HG03439 (cell line): ENCODE data around the gene ATP6V0A1.
"Not testable (repeated sequence)": the region's sequence is repeated elsewhere in the genome, so short reads cannot be mapped to it uniquely, and the experiment has no call there.

Experiments used
- ATAC-seq: cut with Tn5 transposase; IDR thresholded peaks from one replicate; pipeline ENCODE4 v1.9.1; 2021; ENCODE audit warnings: mild to moderate bottlenecking, moderate library complexity; ENCODE audit not compliant: unreplicated experiment

ATP6V0A1 gene

DNA sequence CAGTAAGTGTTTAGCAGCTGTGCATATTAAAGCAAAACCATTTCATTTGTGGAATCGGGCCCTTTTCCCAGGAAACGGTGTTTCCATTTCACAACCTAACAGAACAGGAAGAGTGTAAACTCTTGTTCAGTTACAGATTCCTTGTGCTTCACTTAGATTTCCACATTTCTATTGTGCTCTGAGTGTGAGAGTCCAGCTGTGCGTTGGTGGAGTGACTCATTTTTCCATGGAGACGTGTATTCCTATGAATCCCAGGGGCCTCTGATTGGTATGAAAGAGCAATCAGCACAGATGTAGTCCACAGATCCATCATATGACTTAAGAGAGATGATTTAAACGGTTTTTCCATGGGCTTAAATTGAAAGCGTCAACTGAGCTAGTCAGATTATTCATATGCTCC, 22.3 kb upstream of the ATP6V0A1 start:
- ATAC-seq = no peak

DNA sequence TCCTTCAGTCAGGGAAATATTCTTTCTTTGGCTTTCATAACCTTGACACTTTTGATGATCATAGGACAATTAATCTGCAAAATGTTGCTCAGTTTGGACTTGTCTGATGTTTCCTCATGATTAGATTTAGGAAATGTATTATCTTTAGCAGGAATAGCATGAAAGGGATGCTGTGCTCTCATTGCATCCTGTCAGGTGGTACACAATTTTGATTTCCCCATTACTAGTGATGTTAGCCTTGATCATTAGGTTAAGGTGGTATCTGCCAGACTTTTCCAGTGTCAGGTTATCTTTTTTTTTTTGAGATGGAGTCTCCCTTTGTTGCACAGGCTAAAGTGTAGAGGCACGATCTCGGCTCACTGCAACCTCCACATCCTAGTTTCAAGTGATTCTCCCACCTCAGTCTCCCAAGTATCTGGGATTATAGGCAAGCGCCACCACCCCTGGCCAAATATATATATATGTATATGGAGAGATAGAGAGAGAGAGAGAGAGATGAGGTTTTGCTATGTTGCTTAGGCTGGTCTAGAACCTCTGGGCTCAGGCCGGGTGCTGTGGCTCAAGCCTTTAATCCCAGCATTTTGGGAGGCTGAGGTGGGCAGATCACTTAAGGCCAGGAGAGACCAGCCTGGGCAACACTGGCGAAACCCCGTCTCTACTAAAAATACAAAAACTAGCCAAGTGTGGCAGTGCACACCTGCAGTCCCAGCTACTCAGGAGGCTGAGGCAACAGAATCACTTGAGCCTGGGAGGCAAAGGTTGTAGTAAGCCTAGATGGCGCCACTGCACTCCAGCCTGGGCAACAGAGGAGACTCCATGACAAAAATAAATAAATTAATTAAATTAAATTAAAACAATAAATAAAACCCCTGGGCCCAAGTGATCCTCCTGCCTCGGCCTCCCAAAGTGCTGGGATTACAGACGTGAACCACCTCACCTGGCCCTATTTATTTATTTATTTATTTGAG, 19.8 kb upstream of the ATP6V0A1 start:
- ATAC-seq = no peak

DNA sequence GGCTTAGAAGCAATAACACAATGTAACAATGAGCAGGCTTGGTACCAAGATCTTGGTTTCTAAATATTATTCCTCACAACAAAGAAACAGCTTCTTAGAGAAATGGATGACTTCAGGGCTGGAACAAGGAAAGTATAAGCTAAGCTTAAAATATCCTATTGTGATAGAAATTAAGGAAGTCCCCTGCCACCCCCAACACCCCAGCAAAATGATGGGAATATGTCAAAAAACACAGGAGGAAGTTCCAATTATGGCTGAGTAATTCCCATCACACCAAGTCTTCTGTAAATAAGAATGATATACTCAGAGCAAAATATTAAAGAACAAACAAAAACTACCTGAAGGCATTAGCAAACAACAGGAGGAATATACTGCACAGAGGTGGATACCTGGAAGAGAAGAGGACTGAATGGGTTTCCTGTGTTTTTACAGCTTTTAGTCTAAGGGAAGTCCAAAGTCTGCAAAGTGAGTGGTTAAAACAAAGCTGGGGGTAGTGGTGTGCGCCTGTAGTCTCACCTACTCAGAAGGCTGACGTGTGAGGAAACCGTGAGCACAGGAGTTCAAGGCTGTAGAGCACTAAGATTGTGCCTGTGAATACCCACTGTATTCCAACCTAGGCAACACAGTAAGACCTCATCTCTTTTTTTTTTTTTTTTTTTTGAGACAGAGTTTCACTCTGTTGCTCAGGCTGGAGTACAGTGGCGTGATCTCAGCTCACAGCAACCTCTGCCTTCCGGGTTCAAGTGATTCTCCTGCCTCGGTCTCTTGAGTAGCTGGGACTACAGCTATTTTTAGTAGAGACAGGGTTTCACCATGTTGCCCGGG, 17.1 kb upstream of the ATP6V0A1 start:
- ATAC-seq = no peak

DNA sequence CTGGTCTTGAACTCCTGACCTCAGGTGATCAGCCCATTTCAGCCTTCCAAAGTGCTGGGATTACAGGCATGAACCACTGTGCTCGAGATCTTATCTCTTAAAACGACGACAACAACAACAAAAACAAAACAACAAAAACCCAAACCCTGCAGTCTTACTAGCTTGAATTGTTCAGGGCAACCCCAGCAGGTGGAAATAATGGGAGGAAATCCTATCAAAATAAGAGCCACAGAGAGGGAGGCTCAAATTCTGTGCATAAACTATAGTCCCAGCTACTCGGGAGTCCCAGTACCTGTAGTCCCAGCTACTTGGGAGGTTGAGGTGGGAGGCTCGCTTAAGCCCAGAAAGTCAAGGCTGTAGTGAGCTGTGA, 16.5 kb upstream of the ATP6V0A1 start:
- ATAC-seq = no peak

DNA sequence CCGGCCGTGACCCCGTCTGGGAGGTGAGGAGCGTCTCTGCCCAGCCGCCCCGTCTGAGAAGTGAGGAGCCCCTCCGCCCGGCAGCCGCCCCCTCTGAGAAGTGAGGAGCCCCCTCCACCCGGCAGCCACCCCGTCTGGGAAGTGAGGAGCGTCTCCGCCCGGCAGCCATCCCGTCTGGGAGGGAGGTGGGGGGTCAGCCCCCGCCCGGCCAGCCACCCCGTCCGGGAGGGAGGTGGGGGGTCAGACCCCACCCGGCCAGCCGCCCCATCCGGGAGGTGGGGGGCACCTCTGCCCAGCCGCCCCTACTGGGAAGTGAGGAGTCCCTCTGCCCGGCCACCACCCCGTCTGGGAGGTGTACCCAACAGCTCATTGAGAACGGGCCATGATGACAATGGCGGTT, 9.5 kb upstream of the ATP6V0A1 start:
- not testable (repeated sequence) for ATAC-seq

DNA sequence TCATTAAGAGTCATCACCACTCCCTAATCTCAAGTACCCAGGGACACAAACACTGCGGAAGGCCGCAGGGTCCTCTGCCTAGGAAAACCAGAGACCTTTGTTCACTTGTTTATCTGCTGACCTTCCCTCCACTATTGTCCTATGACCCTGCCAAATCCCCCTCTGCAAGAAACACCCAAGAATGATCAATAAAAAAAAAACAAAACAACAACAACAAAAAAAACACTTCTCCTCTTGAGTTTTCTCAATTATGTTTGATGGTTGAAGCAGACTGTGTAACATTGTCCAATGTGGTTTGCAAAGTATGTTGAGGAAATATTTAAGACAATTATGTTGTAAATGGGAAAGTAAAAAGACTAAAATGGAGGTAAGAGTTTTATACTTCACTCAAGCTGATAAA, 8.8 kb upstream of the ATP6V0A1 start:
- not testable (repeated sequence) for ATAC-seq

DNA sequence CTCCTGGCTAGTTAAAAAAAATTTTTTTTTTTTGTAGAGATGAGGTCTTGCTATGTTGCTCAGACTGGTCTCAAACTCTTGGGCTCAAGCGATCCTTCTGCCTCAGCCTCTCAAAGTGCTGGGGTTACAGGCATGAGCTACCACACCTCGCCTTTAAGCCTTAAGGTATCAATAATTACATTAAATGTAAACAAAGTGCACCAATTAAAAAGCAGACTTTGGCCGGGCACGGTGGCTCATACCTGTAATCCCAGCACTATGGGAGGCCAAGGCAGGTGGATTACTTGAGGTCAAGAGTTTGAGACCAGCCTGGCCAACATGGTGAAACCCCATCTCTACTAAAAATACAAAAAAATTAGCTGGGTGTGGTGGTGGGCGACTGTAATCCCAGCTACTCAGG, 7.4 kb upstream of the ATP6V0A1 start:
- not testable (repeated sequence) for ATAC-seq

DNA sequence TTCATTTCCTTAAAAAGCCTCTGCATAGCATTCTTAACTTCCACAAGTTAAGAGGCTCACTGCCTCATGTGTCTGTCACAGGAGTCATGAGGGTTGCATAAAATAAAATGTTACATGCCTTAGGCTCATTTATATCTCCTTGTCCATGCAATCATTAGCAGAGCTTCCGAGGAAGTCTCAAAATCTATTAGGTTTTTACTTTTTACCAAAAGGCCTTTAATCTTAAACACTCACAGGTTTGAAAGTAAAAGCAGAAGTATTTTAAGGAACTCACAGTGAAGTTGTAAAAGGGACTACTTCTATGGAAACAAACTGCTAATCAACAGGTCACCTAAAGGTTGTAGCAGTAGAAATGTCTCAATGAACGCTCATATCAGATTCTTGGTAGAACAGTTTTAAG, 5.2 kb upstream of the ATP6V0A1 start:
- ATAC-seq = no peak

DNA sequence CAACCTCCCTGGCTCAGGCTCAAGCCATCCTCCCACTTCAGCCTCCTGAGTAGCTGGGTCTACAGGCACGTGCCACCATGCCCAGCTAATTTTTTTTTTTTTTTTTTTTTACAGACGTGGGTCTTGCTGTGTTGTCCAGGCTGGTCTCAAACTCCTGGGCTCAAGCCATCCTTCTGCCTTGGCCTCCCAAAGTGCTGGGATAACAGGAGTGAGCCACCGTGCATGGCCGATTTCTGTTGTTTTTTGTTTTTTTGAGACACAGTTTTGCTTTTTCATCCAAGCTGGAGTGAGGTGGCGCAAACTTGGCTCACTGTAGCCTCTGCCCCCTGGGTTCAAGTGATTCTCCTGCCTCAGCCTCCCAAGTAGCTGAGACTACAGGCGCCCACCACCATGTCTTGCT, 3.7 kb upstream of the ATP6V0A1 start:
- not testable (repeated sequence) for ATAC-seq

DNA sequence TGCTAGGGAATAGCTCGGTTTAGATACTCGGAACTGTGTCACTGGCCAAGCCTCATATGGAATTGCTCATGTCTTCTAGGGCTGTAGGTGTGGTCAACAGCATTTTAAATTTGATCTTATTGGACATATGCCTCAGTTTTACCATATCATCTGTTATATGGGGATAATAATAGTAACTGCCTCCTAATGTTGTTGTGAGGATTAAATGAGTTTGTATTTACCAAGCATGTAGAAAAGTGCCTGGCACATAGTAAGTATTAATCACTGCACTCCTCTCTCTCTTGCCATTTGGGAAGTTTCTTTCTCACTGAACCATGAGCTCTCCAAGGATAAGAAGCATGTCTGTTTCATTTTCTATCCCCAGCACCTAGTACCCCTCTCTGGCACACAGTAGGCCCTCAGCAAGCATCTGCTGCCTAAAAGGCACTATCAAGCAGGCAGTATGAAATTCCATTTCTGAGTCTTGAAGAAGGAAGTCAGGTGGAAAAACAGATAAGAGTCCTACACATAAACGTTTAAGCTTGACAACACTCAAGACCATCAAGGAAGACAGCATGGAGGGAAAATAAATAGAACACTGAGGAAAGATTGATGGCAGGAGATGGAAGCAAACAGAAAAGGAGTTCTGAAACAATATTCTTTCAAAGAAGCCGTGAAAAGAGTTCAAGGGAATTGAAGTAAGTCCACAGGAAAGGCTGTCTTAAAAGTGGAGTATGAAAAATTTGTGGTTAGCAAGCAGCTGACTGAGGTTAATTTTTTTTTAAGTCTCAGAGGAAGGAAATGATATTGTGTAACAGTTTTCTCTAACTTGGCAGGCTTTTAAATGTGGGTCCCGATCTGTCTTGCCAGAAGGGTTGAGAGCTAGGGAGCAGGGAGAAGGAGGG, 2.2 kb upstream of the ATP6V0A1 start:
- ATAC-seq = peak; percentile 34

DNA sequence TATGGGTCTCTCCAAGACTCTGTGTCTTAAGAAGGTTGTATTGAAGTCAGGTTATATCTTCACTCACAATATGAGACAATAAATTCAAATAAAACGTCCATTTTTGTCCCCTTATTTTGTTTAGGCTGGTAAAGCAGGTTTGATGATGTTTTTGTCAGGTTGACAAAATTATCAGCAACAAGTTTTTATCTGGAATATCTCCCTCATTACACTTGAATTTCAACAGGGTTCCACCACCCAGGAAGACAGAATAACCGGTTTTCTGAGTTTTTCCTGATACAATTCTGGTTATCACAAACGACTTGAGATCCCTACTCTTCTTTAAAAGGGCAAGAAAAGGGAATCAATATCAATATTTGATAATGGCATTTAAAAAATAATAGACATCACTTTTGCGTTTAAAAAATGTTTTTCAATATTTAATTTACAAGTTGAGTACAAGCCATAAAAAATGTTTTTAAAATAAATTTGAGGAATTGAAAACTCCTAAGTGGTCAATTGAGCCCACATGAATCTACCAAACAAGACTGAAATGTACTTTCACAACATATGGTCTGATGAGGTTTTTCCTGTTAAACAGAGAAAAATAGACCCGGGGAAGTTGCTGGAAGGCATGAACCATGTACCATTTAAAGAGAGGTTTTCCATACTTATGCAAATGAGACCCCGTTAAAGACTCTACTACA, 1.4 kb upstream of the ATP6V0A1 start:
- no peak for ATAC-seq

DNA sequence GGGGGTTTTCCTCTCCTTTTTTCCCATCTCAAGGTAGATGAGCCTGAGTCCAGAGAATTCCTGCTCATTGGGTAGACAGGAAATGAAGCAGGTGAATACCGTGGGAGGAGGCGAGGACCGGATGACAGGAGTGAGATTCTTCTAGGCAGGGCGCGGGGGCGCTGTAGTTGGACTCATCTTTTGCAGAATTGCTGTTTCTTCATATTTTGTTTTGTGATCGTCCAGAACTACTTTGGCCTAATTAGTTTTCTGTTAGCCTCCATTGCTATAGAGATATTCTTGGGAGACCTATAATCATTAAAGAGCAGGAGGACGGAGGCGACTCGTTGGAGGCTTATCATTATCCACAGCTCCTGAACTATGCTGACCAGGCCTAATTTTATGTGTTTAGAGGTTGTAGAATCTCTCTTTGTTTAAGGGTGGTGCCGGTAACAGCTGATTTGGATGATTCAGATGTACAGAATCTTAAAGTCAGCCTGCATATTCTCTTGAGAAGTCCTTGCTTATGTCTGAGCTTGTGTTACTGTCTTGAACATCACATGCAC, 650 bp downstream of the ATP6V0A1 start:
- ATAC-seq = no peak

DNA sequence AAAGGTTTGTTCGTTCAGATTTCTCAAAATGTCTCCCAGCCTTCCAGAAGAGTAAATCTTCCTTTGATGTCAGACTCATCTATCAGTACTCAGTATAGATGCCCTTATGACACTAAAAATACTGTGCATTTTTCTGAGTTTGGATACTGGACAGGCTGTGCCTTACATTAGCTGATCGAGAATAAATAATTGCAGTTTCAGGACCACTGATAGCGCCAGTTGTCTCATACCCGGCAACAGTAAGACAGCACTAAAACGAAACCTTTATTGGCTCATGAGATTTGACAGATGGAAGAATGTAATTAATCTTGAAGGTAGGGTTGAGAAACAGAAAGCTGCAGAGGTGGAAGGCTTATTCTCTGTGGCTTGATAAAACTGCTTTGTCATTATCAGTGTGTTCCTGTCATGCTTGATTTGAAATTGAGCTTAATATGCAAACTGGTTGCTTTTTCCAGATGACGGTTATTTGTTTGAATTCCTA, 1.2 kb downstream of the ATP6V0A1 start:
- no peak for ATAC-seq

DNA sequence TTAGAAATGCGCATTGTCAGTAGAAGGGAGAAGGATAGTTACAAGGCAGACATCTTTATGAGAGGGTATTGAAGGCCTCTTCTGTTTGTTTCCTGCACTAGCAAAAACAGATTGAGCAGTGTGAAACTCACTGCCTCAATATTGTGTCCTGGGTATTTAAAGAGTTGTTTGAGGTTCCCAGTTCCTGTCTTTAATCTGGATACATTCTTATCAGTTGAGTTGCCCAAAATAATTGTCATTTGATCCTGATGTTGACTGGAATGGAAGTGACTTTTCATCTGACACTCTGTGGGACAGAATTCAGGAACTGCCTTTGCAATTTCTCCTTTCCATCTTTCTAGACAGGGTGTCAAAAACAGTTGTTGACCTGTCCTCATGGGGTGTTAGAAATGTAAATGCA, 1.7 kb downstream of the ATP6V0A1 start:
- no peak for ATAC-seq

DNA sequence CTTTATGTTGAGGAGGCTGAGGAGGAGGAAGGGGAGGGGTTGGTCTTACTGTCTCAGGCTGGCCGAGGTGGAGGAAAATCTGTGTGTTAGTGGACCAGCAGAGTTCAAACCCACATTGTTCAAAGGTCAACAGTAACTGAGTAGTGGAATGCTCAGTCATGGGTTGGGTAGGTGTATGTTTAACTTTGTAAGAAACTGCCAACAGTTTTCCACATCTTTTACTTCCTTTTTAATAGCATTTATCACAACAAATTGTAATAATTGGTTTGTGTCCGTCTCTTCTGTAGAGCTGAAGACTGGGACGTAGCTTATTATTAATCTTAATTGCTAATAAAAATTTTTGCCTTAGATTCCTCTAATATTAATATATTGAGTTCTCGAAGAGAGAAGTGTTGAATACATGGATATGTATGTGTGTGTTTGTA, 5.3 kb downstream of the ATP6V0A1 start:
- ATAC-seq = no peak

DNA sequence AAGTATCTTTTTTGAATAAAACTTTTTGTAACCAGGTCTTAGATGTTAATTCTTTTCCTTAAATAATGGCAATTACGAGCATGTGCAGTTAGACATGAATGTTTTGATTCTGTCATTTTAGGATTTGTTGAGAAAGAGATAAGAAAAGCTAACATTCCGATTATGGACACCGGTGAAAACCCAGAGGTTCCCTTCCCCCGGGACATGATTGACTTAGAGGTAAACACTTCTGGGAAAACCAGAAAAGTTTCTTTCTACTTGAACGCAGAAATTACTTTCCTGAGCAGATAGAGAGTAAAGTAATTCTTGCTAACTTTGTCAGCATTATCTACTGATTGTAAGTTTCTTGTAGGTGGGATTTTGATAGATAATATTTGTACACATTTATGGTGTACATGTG, 9.2 kb downstream of the ATP6V0A1 start:
- ATAC-seq = no peak

DNA sequence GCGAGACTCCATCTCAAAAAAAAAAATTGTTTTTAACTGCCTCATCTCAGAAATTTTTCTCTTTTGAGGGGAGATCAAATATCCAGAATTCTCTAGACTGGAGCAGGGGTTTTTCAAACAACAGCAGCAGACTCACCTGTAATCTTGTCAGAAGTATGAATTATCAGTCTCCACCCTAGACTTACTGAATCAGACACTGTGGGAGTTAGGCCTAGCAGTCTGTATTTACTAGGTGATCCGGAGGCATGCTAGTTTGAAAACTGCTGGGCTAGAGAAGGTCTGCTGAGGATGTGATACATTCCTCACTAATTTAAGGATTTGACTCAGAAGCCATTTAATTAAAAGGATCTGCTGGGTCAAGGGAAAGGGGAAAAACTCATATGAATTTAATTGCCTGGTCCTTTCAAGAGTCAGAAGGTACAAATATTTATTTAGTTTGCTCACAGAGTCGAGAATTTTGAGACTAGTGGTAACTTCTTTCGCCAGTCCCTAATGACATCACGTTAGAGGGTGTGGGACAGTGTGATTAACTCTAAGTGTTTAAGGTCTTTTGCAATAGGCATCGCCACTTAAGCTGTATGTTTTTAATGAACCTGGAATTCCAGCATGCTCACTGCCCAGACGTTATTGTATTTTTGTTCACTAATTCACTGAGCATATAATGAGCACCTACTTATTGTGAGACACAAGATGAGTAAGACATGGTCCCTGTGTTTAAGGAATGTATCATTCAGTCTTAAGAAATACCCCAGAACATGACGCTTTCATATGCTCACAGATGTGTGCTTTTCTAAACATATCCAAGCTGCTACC, 14.2 kb downstream of the ATP6V0A1 start:
- no peak for ATAC-seq

DNA sequence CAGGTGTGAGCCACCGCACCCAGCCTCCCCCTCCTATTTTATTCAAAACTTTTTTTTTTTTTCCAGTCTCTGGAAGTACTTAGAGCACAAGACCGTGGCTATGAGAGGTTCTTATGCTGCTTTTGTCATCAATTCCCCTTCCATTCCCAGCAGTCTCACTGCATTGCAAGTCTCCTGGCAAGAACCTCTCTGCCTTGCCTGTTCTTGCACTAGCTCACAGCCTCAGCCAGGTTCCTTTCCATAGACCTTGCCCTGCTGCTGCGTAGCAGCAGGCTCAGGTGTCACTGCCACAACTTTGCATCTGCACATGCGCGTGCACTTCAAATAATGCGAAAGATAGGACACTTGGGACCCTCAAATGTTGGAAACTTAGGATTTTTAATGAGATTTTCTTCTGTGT, 15.6 kb downstream of the ATP6V0A1 start:
- no peak for ATAC-seq

DNA sequence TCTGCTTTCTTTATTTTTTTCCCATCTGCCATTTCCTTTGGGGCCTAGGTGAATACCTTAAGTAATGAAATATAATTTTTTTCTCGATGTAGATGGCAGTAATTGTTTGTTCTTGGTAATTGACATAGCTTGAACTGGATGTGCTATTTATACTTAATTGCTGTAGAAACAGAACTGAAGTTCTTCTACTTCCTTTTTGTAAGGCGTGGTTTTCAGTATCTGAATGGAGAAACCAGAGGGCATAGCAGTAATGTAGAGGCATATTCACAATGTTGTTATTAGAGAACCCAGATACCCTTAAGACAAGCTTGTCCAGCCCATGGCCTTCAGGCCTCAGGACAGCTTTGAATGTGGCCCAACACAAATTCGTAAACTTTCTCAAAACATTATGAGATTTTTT, 16.4 kb downstream of the ATP6V0A1 start:
- no peak for ATAC-seq
